ENCODE results near the gene C12orf76. TPM values are rescaled to one million over a fixed set of nuclear protein-coding genes. Genes with fewer than 3 reads are reported as not detected.

The C12orf76 gene
- total and polyA plus RNA-seq, 2 of the 13 experiments (the other 11 are each of a cell fraction or from before 2014, with no cell fraction given): 15.8 to 38.4 TPM

GRCh38 chr12:110048242-110049027 is at the start of gene C12orf76 (continued):
- TF ChIP-seq ZNF18 (CRISPR knock-in tag; IDR thresholded peaks at IDR 0.05; ENCODE audit: insufficient replicate concordance) (no peak), YEATS2 (CRISPR knock-in tag; IDR thresholded peaks at IDR 0.05; ENCODE audit: borderline replicate concordance) (peak; percentile 96), FOXK1 (CRISPR knock-in tag; IDR thresholded peaks at IDR 0.05; ENCODE audit: borderline replicate concordance, low read depth) (peak; percentile 83; the same call in 1 of the 2 replicates), CEBPB (IDR thresholded peaks at IDR 0.05; ENCODE audit: borderline replicate concordance, low read depth, low read length) (no peak), ZGPAT (CRISPR knock-in tag; IDR thresholded peaks at IDR 0.05) (peak; percentile 82), GATAD1 (CRISPR knock-in tag; IDR thresholded peaks at IDR 0.05) (peak; percentile 95), GATA4 (IDR thresholded peaks at IDR 0.05; ENCODE audit: borderline replicate concordance, low read depth) (peak; percentile 36; the same call in 1 of the 2 replicates), ZBTB38 (CRISPR knock-in tag; IDR thresholded peaks at IDR 0.05) (peak; percentile 82), NFYB (CRISPR knock-in tag; IDR thresholded peaks at IDR 0.05) (peak; percentile 38), BCL6 (CRISPR knock-in tag; IDR thresholded peaks at IDR 0.05) (no peak), ZNF775 (CRISPR knock-in tag; IDR thresholded peaks at IDR 0.05; ENCODE audit: borderline replicate concordance) (no peak), ZNF230 (CRISPR knock-in tag; IDR thresholded peaks at IDR 0.05) (peak; percentile 33; the same call in 1 of the 2 replicates), ZNF138 (CRISPR knock-in tag; IDR thresholded peaks at IDR 0.05; ENCODE audit: low read depth) (no peak), ZNF251 (CRISPR knock-in tag; IDR thresholded peaks at IDR 0.05) (no peak), POLR2AphosphoS5 (IDR thresholded peaks at IDR 0.05; ENCODE audit: low read depth, low read length) (peak; percentile 82), ZXDC (CRISPR knock-in tag; IDR thresholded peaks at IDR 0.05) (peak; percentile 70; the same call in 1 of the 2 replicates), PAWR (CRISPR knock-in tag; IDR thresholded peaks at IDR 0.05; ENCODE audit: borderline replicate concordance) (no peak), SNAPC5 (CRISPR knock-in tag; IDR thresholded peaks at IDR 0.05; ENCODE audit: borderline replicate concordance) (no peak; the same call in 1 of the 2 replicates), PCBP1 (IDR thresholded peaks at IDR 0.05; ENCODE audit: borderline replicate concordance, low read depth, low read length) (no peak), SP4 (CRISPR knock-in tag; IDR thresholded peaks at IDR 0.05) (peak; percentile 70; the same call in 1 of the 2 replicates), ZNF276 (CRISPR knock-in tag; IDR thresholded peaks at IDR 0.05; ENCODE audit: low read depth) (0 out of 2 replicates have a peak, but pooled peaks have one; percentile 24)

Measured in HepG2 (cell line).